ENCODE results near the gene TMC7.

DNA sequence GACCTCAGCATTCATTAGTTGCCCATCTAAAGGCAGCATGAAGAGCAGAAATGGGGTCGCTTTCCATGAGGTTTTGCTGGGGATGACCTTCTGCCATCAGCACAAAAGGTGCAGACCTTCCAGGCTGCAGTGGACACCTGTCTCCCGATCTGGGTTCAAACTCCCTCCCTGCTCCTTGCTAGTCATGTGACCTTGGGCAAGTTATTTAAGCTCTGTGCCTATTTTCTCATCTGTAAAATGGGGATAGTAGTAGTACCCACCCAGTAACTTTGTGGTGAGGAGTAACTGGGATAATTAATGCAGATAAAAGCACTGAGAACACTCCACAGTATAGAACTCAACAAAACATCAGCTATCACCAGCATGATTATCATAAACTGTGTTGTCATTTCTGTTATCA lies 62.3 kb downstream of the TMC7 start:
- TF ChIP-seq, protein P1, sequence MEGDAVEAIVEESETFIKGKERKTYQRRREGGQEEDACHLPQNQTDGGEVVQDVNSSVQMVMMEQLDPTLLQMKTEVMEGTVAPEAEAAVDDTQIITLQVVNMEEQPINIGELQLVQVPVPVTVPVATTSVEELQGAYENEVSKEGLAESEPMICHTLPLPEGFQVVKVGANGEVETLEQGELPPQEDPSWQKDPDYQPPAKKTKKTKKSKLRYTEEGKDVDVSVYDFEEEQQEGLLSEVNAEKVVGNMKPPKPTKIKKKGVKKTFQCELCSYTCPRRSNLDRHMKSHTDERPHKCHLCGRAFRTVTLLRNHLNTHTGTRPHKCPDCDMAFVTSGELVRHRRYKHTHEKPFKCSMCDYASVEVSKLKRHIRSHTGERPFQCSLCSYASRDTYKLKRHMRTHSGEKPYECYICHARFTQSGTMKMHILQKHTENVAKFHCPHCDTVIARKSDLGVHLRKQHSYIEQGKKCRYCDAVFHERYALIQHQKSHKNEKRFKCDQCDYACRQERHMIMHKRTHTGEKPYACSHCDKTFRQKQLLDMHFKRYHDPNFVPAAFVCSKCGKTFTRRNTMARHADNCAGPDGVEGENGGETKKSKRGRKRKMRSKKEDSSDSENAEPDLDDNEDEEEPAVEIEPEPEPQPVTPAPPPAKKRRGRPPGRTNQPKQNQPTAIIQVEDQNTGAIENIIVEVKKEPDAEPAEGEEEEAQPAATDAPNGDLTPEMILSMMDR (conservative IDR thresholded peaks at IDR 0.05 in 1 of 2, IDR thresholded peaks at IDR 0.05 in 1 of 2; ENCODE audit: extremely low read depth in 1 of 2, insufficient read depth in 1 of 2, low read depth in 1 of 2, low read length in 2 of 2) = no peak
- no peak for TF ChIP-seq EZH2 (IDR thresholded peaks at IDR 0.05; ENCODE audit: borderline replicate concordance, low read length)

Measured in mammary epithelial cell (primary cell).